HepG2 (cell line): ENCODE results near the gene HUNK. TPM values are rescaled to one million over a fixed set of nuclear protein-coding genes. Genes with fewer than 3 reads are reported as not detected.
A peak's percentile ranks its signal among the peaks of the same experiment; 100 is the strongest.

Experiments used
- ATAC-seq: fragments of 200-7000 bp; cut with Tn5 transposase; 3 replicates; pipeline ENCODE4 v1.9.1; 2020; ENCODE audit warnings: mild to moderate bottlenecking, moderate library complexity
- BruUV-seq: library from RNA; stranded (reverse); fragments of 400-500 nt; replicated peaks from 2 replicates; lab custom pipeline; 2021; lab: Mats Ljungman, UMichigan
- CTCF ChIA-PET: fragments of 300-600 bp; formaldehyde crosslinking; extraction: SDS; loops from one replicate; lab custom pipeline; 2021; ENCODE audit warnings: low total read pairs, inconsistent platforms, low intra/inter-chr PET ratio; lab: Yijun Ruan, JAX
- POLR2A ChIA-PET: fragments of 350-600 bp; sonication (Branson Sonifier 250); formaldehyde crosslinking; loops from one replicate; lab custom pipeline; 2020; ENCODE audit warnings: antibody characterized with exemption, inconsistent platforms; lab: Yijun Ruan, JAX
- DNase-seq: peaks from one replicate; pipeline ENCODE4 v3.0.0-alpha.2; 2015; ENCODE audit warnings: low spot score
- FAIRE-seq: peaks from 3 replicates; lab custom pipeline; 2011; peaks lifted over from hg19 to GRCh38; lab: Jason Lieb, UNC
- H2AFZ ChIP-seq: one replicate; pipeline ENCODE4 v1.6.1; 2011; ENCODE audit warnings: low read length, inconsistent platforms
- H3K27ac ChIP-seq: fragments of 300-600 bp; 3 replicates; pipeline ENCODE4 v1.8.0; 2011; ENCODE audit warnings: mixed run types, mild to moderate bottlenecking, mixed read lengths, low read length, inconsistent platforms; ENCODE audit not compliant: insufficient read depth; ENCODE audit errors: extremely low read length
- H3K27me3 ChIP-seq, 2 experiments: fragments of 200-600 bp in 1 of 2; 2 replicates in 1 of 2; 3 replicates in 1 of 2; pipeline versions ENCODE4 v1.6.0 to v1.8.0; 2011; ENCODE audit warnings: low read length in 2 of 2, mild to moderate bottlenecking in 2 of 2, moderate library complexity in 2 of 2, inconsistent platforms in 1 of 2; ENCODE audit not compliant: insufficient read depth in 2 of 2, control insufficient read depth in 1 of 2
- H3K36me3 ChIP-seq, 2 experiments: fragments of 200-600 bp in 1 of 2; replicated peaks in 1 of 2; 2 replicates in 1 of 2; 3 replicates in 1 of 2; pipeline versions ENCODE4 v1.5.1 to v1.8.0; 2011; ENCODE audit warnings: low read length in 2 of 2, inconsistent platforms in 1 of 2; ENCODE audit not compliant: insufficient read depth in 2 of 2, control insufficient read depth in 1 of 2
- H3K4me1 ChIP-seq: 2 replicates; pipeline ENCODE4 v1.5.1; 2012; ENCODE audit warnings: low read length, inconsistent platforms; ENCODE audit not compliant: insufficient read depth
- H3K4me2 ChIP-seq: 2 replicates; pipeline ENCODE4 v1.6.0; 2011; ENCODE audit warnings: low read depth, low read length, inconsistent platforms
- H3K4me3 ChIP-seq, 3 experiments: fragments of 200-600 bp in 1 of 3; sonication (generic), shearing (Covaris generic) in 1 of 3; replicated peaks in 1 of 3; 2 replicates each; pipeline ENCODE4 v1.5.1; 2011 to 2016; ENCODE audit warnings: low read length in 3 of 3, inconsistent platforms in 2 of 3, low read depth in 2 of 3, mild to moderate bottlenecking in 2 of 3, control low read depth in 1 of 3, mixed read lengths in 1 of 3; ENCODE audit not compliant: insufficient read depth in 1 of 3
- H3K79me2 ChIP-seq: one replicate; pipeline ENCODE4 v1.6.1; 2011; ENCODE audit warnings: low read length, inconsistent platforms; ENCODE audit not compliant: insufficient read depth
- H3K9ac ChIP-seq: 2 replicates; pipeline ENCODE4 v1.6.0; 2011; ENCODE audit warnings: mild to moderate bottlenecking, low read depth, low read length, inconsistent platforms; ENCODE audit not compliant: insufficient read depth
- H3K9me3 ChIP-seq: 2 replicates; pipeline ENCODE4 v1.5.1; 2012; ENCODE audit warnings: mild to moderate bottlenecking, low read length
- H4K20me1 ChIP-seq: 2 replicates; pipeline ENCODE4 v1.6.0; 2011; ENCODE audit warnings: inconsistent platforms, mild to moderate bottlenecking, low read length, moderate library complexity; ENCODE audit not compliant: insufficient read depth
- HNRNPLL ChIP-seq: fragments of 200-400 bp; formaldehyde crosslinking; IDR thresholded peaks from 2 replicates; pipeline ENCODE4 v1.6.1; 2017; ENCODE audit warnings: mild to moderate bottlenecking, low read depth, low read length; ENCODE audit not compliant: poor library complexity, severe bottlenecking
- MAFF ChIP-seq: IDR thresholded peaks from 2 replicates; pipeline ENCODE4 v1.6.1; 2011; ENCODE audit warnings: low read depth, low read length, improper control_type of control experiment
- MAFK ChIP-seq, 2 experiments: IDR thresholded peaks in 1 of 2; conservative IDR thresholded peaks in 1 of 2; 2 replicates each; pipeline ENCODE4 v1.6.1; 2011; ENCODE audit warnings: improper control_type of control experiment in 2 of 2, low read length in 2 of 2
- RCOR2 ChIP-seq: IDR thresholded peaks from 2 replicates; pipeline ENCODE4 v1.6.1; 2016; ENCODE audit warnings: missing biosample characterization, missing genetic modification reagents
- SMC3 ChIP-seq: IDR thresholded peaks from 2 replicates; pipeline ENCODE4 v1.6.1; 2011; ENCODE audit warnings: low read length, improper control_type of control experiment
- WGBS: methylation state at CpG from one replicate; pipeline ENCODE4 v1.1.6; 2017; ENCODE audit warnings: low lambda C conversion rate; 5-methylcytosine and 5-hydroxymethylcytosine counted together
- in situ Hi-C: cut with HindIII; loops from 2 replicates; pipeline ENCODE4 v1.10.0; 2017; ENCODE audit warnings: low pct_unique_long_range_greater_than_20kb; ENCODE audit not compliant: extremely low pct_ligation_motif_present
- intact Hi-C: fragments of 100-400 bp; cut with micrococcal nuclease; formaldehyde crosslinking; loops from one replicate; pipeline ENCODE4 v1.10.0; 2022; ENCODE audit not compliant: unreplicated experiment
- polyA plus RNA-seq, 8 experiments: library from polyadenylated mRNA; depleted of rRNA in 3 of 8; stranded (reverse) in 7 of 8; unstranded in 1 of 8; fragments of >200 nt; fragmentation: Illumina TruSeq in 4 of 8; extraction: Trizol in 4 of 8; gene quantifications; 2 replicates each; pipeline versions ENCODE4 v1.2.1 to v1.2.3, GENCODE V29; 2011 to 2016; ENCODE audit warnings: low read depth in 4 of 8, missing spikeins in 1 of 8, mixed read lengths in 1 of 8; ENCODE audit not compliant: insufficient read depth in 1 of 8
- total RNA-seq, 5 experiments: library from RNA; depleted of rRNA; stranded (reverse); fragments of >200 nt; fragmentation: Illumina TruSeq; extraction: Trizol; gene quantifications; 2 replicates each; pipeline ENCODE4 v1.2.3, GENCODE V29; 2016; ENCODE audit warnings: low read depth in 1 of 5
- TF ChIP-seq, protein P1 (sequence below): sonication (generic); formaldehyde crosslinking; IDR thresholded peaks from 2 replicates; pipeline ENCODE4 v1.4.0; 2020; ENCODE audit warnings: missing genetic modification reagents, borderline replicate concordance

HUNK gene
- total and polyA plus RNA-seq, 2 of the 13 experiments (the other 11 are each of a cell fraction or from before 2014, with no cell fraction given): 1.8 to 1.9 TPM

DNA sequence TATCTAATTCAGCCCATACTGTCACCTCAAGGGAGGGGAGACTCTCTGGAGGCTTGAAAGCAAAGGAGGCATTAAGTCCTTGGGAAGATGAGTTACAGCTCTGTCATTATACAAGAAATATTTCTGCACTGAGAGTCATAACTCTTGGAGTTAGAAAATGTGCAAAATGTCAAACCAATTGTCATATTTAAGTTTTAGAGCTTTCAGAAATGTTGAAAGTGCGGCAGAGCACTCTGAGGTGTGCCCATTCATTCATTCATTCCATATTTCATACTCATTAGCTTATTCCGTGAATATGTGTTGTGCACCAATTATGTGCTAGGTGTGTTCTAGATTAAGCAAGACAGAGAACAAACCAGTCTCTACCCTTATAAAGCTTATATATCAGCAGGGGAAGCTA, 87.1 kb downstream of the HUNK start:
- Histone ChIP-seq H2AFZ (no peak overlapping the region), H3K27ac (no peak overlapping the region), H3K27me3 (no peaks in the 10 kb centered on the region), H3K4me2 (no peak overlapping the region), H3K36me3 (peaks cover 0 to 3% of the 10 kb centered on the region in 2 experiments; a peak in 2 of 5 replicates)
- in situ Hi-C loops: no loop called here
- CTCF ChIA-PET: no interaction called here
- no peak for TF ChIP-seq RCOR2 (CRISPR knock-in tag)
- TF ChIP-seq HNRNPLL: no peak
- TF ChIP-seq, all 625 proteins: peak for 0
- 76% methylated on average over 2 of the region's 2 CpGs for WGBS
- ATAC-seq (no peak), DNase-seq (no peak), FAIRE-seq (no peak)
- no peaks in the 10 kb centered on the region for H3K4me1 ChIP-seq
- no peaks in the 10 kb centered on the region for H3K9me3 ChIP-seq
- intact Hi-C loops: no loop called here
- no peak overlapping the region for H3K4me3 ChIP-seq
- no peaks in the 10 kb centered on the region for H4K20me1 ChIP-seq
- POLR2A ChIA-PET: no interaction called here
- H3K9ac ChIP-seq: no peak overlapping the region
- BruUV-seq: no TSS peak
- H3K79me2 ChIP-seq: no peaks in the 10 kb centered on the region

DNA sequence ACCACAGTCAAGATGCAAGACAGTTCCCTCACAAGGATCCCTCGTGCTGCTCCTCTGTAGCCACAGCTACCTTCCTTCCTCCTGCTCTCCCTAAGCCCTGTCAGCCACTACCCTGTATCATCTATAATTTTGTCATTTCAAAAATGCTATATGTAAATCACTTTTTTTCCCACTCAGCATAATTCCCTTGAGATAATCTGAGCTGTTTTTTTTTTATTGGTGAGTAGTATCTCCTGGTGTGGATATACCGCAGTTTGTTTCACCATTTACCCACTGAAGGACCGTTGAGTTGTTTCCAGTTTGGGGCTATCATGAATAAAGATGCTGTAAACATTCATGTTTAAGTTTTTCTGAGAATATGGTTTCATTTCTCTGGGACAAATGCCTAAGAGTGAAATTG, 88.2 kb downstream of the HUNK start:
- WGBS: 80% methylated on average over 3 of the region's 3 CpGs
- no peak overlapping the region for H3K9ac ChIP-seq
- H3K4me1 ChIP-seq: no peaks in the 10 kb centered on the region
- H3K9me3 ChIP-seq: no peaks in the 10 kb centered on the region
- TF ChIP-seq SMC3 (no peak), MAFF (peak; percentile 52), MAFK (conservative IDR thresholded peaks at IDR 0.05 in 1 of 2, IDR thresholded peaks at IDR 0.05 in 1 of 2; ENCODE audit: low read length in 2 of 2) (peak; percentile 39 to 63; a peak in 3 of 4 replicates)
- TF ChIP-seq, protein P1, sequence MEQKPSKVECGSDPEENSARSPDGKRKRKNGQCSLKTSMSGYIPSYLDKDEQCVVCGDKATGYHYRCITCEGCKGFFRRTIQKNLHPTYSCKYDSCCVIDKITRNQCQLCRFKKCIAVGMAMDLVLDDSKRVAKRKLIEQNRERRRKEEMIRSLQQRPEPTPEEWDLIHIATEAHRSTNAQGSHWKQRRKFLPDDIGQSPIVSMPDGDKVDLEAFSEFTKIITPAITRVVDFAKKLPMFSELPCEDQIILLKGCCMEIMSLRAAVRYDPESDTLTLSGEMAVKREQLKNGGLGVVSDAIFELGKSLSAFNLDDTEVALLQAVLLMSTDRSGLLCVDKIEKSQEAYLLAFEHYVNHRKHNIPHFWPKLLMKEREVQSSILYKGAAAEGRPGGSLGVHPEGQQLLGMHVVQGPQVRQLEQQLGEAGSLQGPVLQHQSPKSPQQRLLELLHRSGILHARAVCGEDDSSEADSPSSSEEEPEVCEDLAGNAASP (CRISPR knock-in tag): no peak
- ChIA-PET CTCF (no interaction called here), POLR2A (no interaction called here)
- intact Hi-C loops: no loop called here
- H3K4me2 ChIP-seq: no peak overlapping the region
- no peak overlapping the region for H3K27ac ChIP-seq
- no peaks in the 10 kb centered on the region for H3K79me2 ChIP-seq
- no peak for FAIRE-seq
- no peaks in the 10 kb centered on the region for H3K27me3 ChIP-seq
- no TSS peak for BruUV-seq
- no peak overlapping the region for H3K4me3 ChIP-seq
- no peak overlapping the region for H2AFZ ChIP-seq
- DNase-seq: no peak
- H4K20me1 ChIP-seq: no peaks in the 10 kb centered on the region
- ATAC-seq: no peak
- peaks cover 0 to 3% of the 10 kb centered on the region in 2 experiments; a peak in 2 of 5 replicates for H3K36me3 ChIP-seq
- in situ Hi-C loops: no loop called here
